ENCODE measurements around the gene SEMA3D.

The SEMA3D gene

DNA sequence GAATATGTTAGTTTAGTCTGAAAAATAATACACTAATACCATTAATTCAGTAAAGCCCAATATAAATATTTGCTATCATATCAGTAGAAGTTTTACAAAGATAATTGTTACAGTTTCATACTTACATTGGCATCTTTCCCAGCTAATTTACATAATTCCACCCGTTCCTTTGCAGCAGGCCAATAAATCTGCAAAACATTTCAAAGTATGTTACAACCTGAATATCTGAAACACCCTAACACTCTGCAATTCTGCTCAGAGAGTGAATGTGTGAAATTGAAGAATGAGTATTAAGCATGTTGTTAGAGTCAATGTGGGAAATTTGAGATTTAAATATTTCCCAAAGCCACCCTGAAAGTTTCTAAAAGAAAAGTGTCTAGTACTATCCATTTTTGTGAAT is 105.5 kb downstream of the SEMA3D start:
- DNase-seq (ENCODE audit: low read depth in 2 of 2, low spot score in 1 of 2): no peak

DNA sequence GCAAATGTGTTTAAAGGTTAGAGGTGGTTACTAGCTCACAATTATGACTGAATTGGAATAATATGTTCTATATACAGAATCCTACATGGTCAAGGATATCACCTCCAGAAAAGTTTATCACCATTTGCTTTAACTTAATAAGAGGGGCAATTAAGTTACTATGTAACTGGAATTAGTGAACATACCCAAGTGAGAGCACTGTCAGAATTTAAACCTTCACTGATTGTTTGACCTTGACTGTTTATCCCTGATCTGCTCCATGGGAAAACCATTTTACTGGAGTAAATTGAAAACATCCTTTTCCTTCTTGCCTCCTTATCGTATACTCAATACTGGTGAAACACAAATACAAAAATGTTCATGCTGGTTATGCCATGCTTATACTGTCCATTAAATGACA is 107.4 kb downstream of the SEMA3D start:
- no peak for DNase-seq (ENCODE audit: low read depth in 2 of 2, low spot score in 1 of 2)

DNA sequence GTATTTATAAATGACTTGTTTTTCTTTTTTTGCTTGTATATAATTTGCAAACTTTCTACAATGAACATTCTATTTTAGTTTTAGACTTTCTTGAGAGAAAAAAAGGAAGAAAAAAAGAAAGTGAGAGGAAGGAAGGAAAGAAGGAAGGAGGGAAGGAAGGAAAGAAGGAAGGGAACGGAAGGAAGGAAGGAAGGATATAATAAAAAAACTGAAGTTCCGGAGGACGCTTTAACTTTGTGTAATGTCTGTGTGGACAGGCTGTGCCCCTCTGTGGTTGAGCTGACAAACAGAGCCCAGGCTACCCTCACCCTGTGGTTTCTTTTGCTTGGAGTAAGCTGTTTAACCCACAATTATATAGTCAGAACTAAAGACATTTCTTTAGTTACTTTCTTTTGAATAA is 108.7 kb downstream of the SEMA3D start:
- DNase-seq (ENCODE audit: low read depth in 2 of 2, low spot score in 1 of 2): no peak

DNA sequence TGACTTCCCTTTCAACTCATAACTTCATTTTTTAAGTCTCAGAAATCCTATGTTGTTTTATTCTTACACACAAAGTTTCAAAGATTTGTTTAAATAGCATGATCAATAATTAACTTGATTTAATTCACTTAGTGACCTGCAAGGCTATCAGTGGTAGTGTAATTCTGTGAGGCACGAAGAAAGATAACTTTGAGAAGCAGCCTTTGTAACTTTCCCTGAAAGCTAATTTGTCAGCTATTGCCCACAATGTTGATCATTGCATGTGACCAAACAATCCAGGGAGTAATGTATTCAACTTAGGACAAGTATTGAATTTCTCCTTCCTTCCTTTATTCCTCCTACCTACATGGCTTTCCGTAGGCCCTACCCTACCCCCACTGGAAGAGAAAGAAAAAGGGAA is 111.0 kb downstream of the SEMA3D start:
- DNase-seq (ENCODE audit: low read depth in 2 of 2, low spot score in 1 of 2): no peak

DNA sequence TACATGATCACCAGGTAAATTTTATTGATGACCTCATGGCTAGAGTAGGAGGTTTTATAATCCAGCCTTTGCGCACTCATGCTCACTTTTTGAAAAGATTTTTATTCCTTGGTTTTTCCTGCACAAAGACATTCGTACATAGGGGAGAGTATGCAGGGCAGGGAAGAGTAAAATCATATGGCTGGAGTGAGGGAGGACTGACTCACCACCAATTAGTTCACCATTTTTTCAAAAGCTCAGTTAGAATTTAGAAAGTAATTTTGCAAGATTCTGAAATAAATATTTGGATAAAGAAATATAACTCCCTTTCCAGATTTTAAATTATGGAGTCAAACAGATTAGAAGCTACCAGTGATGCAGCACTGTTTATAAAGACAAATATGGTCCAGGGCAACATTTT is 111.9 kb downstream of the SEMA3D start:
- no peak for DNase-seq (ENCODE audit: low read depth in 2 of 2, low spot score in 1 of 2)

DNA sequence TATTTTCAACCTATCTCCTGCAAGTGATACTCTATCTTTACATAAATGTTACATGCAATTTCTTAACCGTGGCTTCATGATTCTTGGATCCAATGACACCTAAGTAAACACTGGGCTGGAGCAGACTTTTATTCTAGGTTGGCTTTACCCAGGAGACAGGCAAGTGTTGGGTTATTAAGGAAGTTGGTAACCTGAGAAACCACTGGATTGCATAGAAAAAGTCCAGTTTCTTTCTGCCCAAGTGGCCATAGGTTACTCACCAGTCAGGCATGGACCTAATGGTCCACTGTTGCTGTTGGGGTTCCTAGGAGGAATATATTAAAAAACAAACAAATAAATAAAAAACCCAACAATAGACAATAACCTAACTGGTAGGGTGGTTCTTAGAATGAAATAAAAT is 112.8 kb downstream of the SEMA3D start:
- no peak for DNase-seq (ENCODE audit: low read depth in 2 of 2, low spot score in 1 of 2)

DNA sequence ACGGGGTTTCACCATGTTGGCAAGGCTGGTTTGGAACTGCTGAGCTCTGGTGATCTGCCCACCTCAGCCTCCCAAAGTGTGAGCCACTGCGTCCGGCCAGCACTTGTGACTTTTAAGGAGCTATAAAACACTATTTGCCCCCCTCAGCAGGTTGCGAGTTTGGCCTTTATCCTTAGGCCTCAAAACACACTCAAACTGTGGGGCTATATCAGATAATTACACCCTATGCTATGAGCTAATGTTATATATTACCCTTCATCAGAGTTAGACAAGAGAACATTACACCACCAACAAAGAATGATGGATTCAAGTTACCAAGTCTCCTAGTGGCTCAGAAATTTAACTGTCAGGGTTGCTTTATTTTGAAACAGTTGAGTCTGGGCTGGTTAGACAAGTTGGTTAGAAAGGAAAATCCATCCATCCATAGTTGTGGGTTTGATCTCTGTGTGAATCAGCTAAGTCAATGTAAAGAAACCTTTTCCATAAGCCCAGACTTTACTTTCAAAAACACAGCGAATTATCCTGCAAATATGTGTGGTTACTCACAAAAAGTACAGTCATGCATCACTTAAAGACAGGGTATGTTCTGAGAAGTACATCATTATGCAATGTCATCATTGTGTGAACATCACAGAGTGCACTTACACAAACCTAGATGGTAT is 115.8 kb downstream of the SEMA3D start:
- no peak for DNase-seq (ENCODE audit: low read depth in 2 of 2, low spot score in 1 of 2)

DNA sequence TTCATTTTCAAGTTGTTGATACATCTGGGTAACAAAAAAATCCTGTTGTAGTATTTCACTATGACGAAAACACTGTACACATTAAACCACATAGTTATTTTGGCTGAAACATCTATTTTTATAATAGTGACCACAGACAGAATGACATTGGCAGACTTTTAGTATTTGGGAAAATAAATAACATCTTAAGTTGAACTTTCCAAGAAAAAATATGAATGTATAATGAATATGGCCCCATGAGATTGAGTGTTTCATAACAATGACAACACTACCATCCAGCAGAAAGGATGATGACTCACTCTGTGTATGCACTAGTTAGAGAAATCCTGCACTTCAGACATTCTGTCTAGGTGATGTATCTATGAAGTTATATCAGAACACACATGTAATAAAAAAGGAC is 118.1 kb downstream of the SEMA3D start:
- no peak for DNase-seq (ENCODE audit: low read depth in 2 of 2, low spot score in 1 of 2)

DNA sequence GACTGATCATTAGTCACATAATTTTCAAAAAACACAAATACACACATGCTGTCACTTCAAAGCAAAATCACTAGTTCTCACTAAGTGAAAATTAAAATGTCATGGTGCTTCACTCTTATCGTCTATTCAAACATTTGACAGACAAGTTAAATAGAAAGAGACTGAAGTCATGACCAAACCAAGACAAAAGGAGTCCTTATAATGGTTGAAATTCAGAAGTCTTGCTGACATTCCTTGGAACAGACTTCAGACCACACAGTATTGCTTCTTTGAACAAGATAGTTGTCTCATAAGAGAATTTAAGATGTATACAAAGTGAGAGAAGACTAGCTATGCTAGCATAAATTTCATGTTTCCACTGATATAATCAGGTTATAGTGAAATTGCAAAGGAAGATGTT is 119.5 kb downstream of the SEMA3D start:
- DNase-seq (ENCODE audit: low read depth in 2 of 2, low spot score in 1 of 2): no peak

DNA sequence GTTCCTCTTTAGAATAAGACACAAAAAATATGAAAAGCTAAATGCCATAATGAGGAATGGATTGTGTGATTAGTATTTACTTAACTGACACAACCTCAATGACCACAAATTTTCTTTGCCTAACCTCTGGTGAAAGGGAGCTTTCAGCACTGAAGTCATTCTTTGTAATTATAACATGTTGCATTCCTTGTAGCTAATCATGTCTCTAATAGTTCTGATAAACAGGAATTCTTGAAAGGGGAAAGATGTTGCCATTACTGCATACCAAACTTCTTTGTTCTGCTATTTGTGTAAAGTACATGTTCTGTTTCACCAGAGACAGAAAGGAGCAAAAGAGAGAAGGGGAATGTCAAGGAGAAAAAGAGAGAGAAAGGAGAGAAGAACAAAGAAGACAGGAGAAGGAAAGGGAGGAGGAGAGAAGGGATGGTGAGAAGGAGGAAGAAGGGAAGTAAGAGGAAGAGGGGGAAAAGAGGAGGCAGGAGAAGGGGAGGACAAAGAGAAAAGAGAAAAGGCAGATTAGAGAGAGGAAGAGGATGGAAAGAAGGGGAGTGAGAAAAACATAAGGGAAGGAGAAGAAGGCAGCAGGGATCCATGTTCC is 120.9 kb downstream of the SEMA3D start:
- no peak for DNase-seq (ENCODE audit: low read depth in 2 of 2, low spot score in 1 of 2)

DNA sequence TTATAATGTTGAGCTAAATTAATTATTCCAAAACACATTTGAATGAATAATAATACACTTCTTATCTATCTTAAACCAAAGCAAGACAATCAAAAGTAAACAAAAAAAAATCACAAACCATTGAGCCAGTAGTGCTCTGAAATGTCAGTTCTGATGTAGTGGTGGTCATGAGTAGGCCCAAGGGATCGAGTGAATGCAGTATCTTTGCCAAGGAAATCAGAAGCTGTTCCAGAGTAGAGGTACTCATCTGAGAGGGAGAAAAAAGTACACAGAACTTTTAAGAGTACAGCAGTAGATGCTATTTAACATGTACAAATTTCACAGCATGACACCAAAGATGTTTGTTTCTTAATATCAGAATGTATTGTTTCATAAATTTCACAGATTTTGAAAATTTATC is 121.5 kb downstream of the SEMA3D start:
- no peak for DNase-seq (ENCODE audit: low read depth in 2 of 2, low spot score in 1 of 2)

DNA sequence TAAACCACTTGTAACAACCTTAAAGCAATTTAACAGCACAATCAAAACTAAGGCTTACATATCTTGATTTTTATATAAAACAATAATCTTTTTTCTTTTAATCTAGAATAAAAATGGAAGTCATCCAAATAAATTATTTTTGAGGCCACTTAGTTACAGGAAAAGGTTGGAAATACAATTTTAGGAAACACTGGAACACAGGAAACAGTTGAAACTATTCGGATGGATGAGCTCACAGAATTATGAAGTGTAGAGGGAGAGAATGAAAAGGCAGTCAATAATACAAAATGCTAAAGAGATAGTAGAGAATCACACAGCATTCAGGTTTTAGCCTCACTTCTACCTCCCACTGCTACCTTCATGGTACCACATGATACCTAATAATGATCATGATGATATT is 124.2 kb downstream of the SEMA3D start:
- no peak for DNase-seq (ENCODE audit: low read depth in 2 of 2, low spot score in 1 of 2)

DNA sequence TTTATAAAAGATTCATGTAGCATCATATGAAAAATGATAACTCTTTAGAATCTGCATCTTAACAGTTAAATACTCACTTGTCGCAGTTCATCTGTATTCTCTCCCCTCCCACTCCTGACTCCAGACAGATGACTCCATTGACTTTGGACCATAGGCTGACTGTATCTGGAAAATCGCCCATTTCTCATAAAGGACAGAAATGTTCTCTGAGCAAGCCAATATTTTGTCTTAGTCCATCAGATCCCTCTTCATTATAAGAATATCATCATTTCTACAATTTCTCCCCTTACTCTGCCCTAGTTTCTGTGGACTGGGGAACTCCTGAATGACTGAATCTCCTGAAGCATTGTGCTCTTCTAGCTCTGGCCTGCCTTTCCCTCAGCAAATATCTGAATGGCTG is 125.4 kb downstream of the SEMA3D start:
- DNase-seq (ENCODE audit: low read depth in 2 of 2, low spot score in 1 of 2): no peak

DNA sequence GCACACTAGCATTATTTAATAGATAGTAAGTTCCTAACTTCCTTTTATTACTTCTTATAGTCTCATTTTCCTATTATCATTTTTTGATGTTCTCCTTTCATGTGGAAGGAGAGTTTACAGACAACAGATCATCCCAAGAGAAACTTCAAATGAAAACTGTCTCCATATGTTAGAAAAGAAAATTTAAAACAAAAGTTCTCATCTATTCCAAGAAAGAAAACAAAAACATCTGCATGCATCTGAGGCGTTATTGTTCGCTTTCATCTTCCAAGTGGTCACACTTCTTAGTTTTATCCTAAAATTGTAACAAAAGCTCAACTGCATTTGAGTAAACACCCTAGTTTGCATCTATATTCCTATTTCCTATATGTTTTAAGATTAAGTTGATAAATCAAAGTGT is 126.2 kb downstream of the SEMA3D start:
- no peak for DNase-seq (ENCODE audit: low read depth in 2 of 2, low spot score in 1 of 2)

DNA sequence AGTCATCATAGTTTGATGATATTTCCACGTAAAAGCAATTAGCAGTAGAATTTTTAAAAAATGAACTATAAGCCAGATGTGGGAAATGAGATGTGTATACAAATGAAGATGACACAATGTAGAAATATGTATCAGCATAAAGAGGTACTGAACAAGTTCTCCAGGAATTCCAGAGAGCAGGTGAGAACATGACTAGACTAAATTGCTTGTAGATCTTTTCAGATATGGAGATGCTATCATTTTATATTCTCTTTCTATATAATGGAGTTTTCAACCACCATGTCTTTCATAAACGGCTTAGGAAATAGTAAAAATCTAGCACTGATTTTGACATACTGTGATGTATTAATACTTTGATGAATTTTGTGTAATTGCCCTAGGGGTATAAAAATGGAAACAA is 130.9 kb downstream of the SEMA3D start:
- DNase-seq (ENCODE audit: low read depth in 2 of 2, low spot score in 1 of 2): no peak

DNA sequence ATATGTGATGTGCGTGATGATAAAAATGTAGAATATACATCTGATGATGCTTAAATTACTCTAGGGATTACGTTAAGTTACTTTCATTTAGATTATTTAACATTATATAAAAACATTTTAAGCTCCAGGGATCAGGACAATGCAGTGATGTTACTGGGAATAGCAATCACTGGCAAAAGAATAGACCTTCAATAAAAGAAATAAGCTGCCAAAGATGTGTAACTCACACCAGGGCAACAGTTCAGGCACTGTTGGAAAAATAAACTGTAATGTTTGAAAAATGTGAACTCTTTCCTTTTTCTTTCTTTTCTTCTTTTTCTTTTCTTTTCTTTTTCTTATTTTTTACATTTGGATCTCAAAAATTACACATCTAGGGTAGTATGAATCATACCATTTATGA is 131.7 kb downstream of the SEMA3D start:
- DNase-seq (ENCODE audit: low read depth in 2 of 2, low spot score in 1 of 2): no peak

DNA sequence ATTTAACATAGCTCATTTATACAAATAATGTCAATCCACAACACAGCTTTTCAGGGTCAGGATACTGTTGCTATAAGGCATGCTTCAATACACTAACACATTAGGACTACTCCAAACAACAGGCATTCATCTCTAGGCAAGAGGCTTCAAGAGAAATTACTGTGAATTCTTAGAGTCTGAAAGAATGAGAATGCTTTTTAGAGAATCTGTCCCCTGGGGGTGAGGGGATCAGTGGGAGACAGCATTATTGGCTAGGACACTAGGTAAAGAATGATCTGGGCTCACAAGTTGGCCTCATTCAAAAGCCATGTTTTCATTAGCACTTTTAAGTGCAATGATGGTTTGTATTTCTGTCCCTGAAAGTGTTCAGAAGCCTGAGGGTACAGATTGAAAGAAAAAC is 132.6 kb downstream of the SEMA3D start:
- DNase-seq (ENCODE audit: low read depth in 2 of 2, low spot score in 1 of 2): no peak

DNA sequence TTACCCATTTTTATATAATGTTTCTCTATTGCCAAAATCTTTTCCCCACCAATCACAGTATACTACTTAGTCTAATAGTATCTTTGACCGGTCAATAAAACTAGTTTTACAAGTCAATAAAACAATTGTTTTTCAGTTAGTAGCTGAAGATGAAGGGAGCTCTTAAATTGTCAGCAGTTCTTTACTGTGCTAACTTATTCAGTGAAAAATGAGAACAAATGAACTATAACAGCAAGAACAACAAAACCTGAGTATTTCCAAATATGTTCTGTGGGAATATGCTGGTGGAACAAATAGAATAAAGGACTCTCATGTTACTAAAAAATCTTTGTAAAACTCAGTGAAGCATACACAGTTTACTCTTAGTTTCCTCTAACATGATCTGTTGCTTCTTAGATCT is 134.0 kb downstream of the SEMA3D start:
- DNase-seq (ENCODE audit: low read depth in 2 of 2, low spot score in 1 of 2): no peak

DNA sequence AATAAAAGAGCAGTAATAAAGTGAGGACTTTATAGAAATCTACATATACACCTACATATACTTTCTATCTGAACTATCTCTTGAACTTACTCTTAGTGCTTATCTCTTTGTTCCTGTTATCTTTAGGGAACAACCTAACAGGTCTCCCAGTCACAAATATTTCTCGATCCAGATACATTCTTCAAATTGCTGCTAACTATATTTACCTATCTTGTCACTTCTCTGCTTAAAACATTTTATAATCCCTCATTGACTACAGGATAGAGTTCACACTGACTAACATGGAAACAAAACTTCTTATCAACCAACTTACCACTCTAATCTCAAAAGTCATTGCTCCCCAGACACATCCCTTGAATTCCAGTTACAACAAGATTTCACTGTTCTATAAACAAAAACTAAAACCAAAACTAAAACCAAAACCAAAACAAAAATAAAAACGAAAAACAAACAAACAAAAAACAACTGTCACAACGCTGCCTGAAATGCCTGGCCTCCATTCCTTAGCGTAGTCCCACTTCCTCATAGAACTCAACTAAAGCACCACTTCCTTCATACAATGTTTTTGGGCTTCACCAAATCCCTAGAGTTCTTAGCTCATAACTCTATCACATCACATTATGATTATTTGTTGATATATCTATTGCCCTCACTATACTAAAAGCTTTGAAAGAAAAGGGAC is 134.7 kb downstream of the SEMA3D start:
- no peak for DNase-seq (ENCODE audit: low read depth in 2 of 2, low spot score in 1 of 2)

DNA sequence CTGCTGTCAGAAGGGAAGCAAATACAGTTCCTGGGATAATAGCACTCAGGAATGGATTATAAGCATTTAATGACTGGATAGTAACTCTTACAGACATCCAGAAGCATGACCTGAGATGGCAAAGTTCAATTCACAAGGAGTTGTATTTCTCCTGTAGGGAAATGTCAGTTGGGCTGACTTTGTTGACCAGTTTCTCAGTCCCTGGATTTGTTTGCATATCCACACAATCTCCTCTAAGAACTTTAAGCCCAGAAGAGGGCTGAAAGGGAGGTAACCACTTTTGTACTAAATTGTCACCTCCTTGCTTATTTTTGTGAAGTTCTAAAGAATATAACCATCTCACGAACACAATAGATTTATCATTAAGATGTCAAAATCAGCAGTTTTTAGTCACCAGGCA is 140.3 kb downstream of the SEMA3D start:
- no peak for DNase-seq (ENCODE audit: low read depth in 2 of 2, low spot score in 1 of 2)

DNA sequence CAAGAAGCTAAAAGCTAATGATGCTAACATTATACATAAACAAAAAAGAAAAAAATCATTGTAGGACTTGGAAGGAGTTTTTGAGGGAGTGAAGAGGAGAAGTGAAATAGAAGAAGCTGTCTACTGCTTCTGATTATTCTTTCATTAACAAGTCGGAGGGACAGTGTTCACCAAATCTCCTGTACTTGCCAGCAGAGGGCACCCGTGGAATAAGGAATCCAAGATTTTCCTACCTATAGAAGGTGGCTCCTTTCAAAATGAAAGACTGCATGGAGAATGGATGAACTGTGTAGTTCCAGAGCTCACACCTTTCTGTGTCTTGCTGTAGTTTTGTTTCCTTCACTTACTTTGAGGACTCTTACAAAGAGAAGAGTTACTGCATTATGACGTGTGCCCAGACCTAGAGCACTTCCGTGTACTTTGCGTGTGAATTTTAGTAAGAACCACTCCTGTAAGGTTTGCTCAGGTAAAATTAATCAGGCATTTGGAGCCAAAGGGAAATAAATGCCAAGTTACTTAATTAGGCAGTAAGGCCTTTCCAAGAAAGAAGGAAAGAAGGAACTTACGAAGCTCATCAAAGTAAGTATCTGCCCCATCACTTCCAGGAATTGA is 145.1 kb downstream of the SEMA3D start:
- no peak for DNase-seq (ENCODE audit: low read depth in 2 of 2, low spot score in 1 of 2)

DNA sequence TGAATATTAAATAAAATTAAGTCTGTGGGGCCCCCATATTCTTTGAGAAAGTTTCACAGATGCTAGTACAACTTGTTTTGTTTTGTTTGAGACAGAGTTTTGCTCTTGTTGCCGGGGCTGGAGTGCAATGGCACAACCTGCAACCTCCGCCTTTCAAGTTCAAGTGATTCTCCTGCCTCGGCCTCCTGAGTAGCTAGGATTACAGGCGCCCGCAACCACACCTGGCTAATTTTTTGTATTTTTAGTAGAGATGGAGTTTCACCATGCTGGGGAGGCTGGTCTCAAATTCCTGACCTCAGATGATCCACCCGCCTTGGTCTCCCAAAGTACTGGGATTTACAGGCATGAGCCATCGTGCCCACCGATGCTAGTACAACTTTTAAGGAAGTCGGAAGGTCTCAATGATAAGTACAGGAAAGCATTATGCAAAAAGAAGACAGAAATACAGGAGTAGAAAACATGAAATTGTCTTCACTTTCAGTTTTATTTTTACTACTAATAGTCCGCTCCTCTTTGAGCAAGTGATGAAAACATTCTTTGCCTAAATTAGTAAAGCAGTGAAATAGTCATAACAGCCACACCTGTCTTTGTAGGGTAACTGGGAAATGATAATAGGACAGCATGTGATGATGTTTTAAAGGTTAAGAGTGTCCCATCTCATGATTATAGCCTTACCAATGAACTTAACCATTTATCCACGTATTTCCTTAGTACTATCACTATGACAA is 147.5 kb downstream of the SEMA3D start:
- no peak for DNase-seq (ENCODE audit: low read depth in 2 of 2, low spot score in 1 of 2)
